ENCODE data around the gene ARHGAP9.

DNA sequence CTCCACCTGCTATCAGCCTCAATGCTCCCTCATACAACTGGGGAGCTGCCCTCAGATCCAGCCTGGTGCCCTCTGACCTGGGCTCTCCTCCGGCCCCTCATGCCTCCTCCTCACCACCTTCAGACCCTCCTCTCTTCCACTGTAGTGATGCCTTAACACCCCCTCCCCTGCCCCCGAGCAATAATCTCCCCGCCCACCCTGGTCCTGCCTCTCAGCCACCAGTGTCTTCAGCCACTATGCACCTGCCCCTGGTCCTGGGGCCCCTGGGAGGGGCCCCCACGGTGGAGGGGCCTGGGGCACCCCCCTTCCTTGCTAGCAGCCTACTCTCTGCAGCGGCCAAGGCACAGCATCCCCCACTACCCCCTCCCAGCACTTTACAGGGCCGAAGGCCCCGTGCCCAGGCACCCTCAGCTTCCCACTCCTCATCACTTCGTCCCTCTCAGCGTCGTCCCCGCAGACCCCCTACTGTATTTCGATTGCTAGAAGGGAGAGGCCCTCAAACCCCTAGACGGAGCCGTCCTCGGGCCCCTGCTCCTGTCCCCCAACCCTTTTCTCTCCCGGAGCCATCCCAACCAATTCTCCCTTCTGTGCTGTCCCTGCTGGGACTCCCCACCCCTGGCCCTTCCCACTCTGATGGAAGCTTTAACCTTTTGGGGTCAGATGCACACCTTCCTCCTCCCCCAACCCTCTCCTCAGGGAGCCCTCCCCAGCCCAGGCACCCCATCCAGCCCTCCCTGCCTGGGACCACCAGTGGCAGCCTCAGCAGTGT lies 46.1 kb upstream of the ARHGAP9 start:
- TF ChIP-seq EZH2 (IDR thresholded peaks at IDR 0.05; ENCODE audit: borderline replicate concordance, low read depth, low read length, poor library complexity, severe bottlenecking) = no peak
- TF ChIP-seq, protein P1, sequence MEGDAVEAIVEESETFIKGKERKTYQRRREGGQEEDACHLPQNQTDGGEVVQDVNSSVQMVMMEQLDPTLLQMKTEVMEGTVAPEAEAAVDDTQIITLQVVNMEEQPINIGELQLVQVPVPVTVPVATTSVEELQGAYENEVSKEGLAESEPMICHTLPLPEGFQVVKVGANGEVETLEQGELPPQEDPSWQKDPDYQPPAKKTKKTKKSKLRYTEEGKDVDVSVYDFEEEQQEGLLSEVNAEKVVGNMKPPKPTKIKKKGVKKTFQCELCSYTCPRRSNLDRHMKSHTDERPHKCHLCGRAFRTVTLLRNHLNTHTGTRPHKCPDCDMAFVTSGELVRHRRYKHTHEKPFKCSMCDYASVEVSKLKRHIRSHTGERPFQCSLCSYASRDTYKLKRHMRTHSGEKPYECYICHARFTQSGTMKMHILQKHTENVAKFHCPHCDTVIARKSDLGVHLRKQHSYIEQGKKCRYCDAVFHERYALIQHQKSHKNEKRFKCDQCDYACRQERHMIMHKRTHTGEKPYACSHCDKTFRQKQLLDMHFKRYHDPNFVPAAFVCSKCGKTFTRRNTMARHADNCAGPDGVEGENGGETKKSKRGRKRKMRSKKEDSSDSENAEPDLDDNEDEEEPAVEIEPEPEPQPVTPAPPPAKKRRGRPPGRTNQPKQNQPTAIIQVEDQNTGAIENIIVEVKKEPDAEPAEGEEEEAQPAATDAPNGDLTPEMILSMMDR (conservative IDR thresholded peaks at IDR 0.05; ENCODE audit: low read depth, low read length) = no peak

Measured in A673 (cell line).